ENCODE results near the gene PROCR. TPM values are rescaled to one million over a fixed set of nuclear protein-coding genes. Genes with fewer than 3 reads are reported as not detected.
A peak's percentile ranks its signal among the peaks of the same experiment; 100 is the strongest.
"Not testable (repeated sequence)": the region's sequence is repeated elsewhere in the genome, so short reads cannot be mapped to it uniquely, and the experiment has no call there.

PROCR gene
- total and polyA plus RNA-seq, 10 donors = 5.0 to 104 (median 26.7) TPM

DNA sequence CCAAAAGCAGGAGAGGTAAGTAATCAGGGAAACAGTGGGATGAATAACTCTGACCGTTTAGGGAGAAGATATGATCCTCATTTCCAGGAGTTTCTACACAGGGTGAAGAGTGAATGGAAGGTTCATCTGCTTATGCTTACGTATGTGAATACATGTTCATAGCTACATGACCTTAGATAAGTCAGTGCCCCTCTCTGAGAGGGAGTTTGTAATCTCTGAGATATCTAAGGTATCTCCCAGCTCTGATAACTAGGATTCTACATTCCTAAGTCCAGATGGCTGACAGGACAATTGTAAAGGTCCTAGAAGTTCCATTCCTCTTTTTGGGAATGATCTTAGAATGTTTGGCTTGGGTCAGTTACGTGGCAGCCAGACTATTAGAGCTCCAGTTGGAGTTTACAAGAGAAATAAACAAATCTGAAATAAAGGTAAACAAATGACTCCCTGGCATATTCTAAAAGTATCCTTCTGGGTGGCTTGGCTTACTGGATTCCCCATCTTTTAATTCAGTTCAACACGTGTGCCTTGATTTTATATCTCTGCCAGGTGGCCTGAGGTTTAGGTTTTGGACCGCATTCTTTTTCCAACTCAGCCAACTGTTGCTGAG lies 15.8 kb downstream of the PROCR start:
- TF ChIP-seq POLR2A (IDR thresholded peaks at IDR 0.05) (no peak), POLR2AphosphoS5 (IDR thresholded peaks at IDR 0.05) (no peak), CTCF (IDR thresholded peaks at IDR 0.05 in 8 of 11, conservative IDR thresholded peaks at IDR 0.05 in 3 of 11) (no peak)
- Histone ChIP-seq H3K9me3 (no peaks in the 10 kb centered on the region), H3K36me3 (peaks cover 0 to 10% (median 0%) of the 10 kb centered on the region in 6 donors), H3K27me3 (replicated peaks in 1 of 7) (no peaks in the 10 kb centered on the region), H3K4me3 (no peak overlapping the region), H3K27ac (no peak overlapping the region), H3K4me1 (no peaks in the 10 kb centered on the region)
- intact Hi-C loops (cut with DNase I; ENCODE audit: low total_unique reads) = no loop called here
- 81 to 90% (median 85%) methylated on average over 5 of the region's 5 CpGs for WGBS, 5 donors
- no peak for DNase-seq

DNA sequence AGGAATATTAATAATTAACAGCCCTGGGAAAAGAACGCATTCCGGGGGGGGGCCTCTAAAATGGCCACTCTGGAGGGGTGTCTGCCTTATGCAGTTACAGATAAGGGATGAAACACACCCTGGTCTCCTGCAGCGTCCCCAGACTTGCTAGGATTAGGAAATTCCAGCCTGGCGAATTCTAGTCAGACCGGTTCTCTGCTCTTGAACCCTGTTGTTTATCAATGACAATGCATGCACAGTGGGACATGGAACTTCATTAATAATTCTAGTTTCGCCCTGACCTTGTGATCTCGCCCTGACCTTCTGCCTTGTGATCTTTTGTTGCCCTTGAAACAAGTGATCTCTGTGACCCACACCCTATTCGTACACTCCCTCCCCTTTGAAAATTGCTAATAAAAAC lies 17.4 kb downstream of the PROCR start:
- H3K36me3 ChIP-seq = peaks cover 0 to 10% (median 0%) of the 10 kb centered on the region in 6 donors
- H3K27ac ChIP-seq; intact Hi-C loops (cut with DNase I; ENCODE audit: low total_unique reads); DNase-seq; H3K4me1 ChIP-seq; H3K4me3 ChIP-seq; H3K27me3 ChIP-seq (replicated peaks in 1 of 7); H3K9me3 ChIP-seq: not testable (repeated sequence)
- 87 to 91% (median 89%) methylated on average over 8 of the region's 8 CpGs for WGBS, 5 donors

GRCh38 chr20:35190556-35190955 lies 18.7 kb downstream of the PROCR start:
- Histone ChIP-seq H3K36me3 (peaks cover 0 to 10% (median 0%) of the 10 kb centered on the region in 6 donors), H3K4me1 (no peaks in the 10 kb centered on the region), H3K27me3 (replicated peaks in 1 of 7) (no peaks in the 10 kb centered on the region), H3K27ac (peak overlapping the region in 1 of 8 donors; percentile 2), H3K9me3 (peaks cover 0 to 4% (median 1%) of the 10 kb centered on the region in 8 donors), H3K4me3 (no peak overlapping the region)
- no peak for TF ChIP-seq POLR2AphosphoS5 (IDR thresholded peaks at IDR 0.05)
- TF ChIP-seq POLR2A (IDR thresholded peaks at IDR 0.05) = no peak
- no peak for TF ChIP-seq CTCF (IDR thresholded peaks at IDR 0.05 in 8 of 11, conservative IDR thresholded peaks at IDR 0.05 in 3 of 11)
- 92 to 97% (median 92%) methylated on average over 6 of the region's 6 CpGs for WGBS, 5 donors
- intact Hi-C loops (cut with DNase I; ENCODE audit: low total_unique reads) = no loop called here
- no peak for DNase-seq

DNA sequence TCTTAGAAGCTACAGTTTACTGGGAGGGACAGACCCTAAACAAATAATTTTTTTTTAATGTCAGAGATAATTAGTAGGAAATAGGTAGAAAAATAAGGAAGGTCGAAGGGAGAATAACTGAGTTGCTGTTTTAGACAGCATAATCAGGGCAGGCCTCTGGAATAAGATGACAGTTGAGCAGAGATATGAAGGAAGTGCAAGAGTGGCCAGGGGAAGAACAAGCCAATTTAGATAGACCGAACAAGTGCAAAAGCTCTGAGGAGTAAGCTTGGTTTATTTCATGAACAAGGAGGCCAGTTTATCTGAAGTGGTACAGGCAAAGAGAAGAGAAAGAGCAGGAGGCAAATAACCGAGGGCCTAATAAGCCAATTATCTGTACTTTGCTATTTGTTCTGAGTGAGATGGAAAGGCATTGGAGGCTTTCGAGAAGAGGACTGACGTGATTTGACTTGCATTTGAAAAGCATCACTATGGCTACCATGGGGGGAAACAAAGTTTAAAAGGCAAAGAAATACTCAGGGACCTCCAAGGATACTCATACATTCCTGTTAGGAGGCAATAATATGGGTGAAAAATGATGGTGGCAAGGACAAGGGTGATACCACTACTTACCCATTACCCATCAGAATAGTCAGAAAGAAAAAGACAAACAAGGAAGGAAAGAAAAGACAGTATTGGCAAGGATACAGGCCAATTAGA lies 19.7 kb downstream of the PROCR start:
- TF ChIP-seq CTCF (IDR thresholded peaks at IDR 0.05 in 8 of 11, conservative IDR thresholded peaks at IDR 0.05 in 3 of 11) (no peak), POLR2A (IDR thresholded peaks at IDR 0.05) (no peak), POLR2AphosphoS5 (IDR thresholded peaks at IDR 0.05) (no peak)
- H3K36me3 ChIP-seq = peaks cover 0 to 10% (median 0%) of the 10 kb centered on the region in 6 donors
- H3K4me3 ChIP-seq = no peak overlapping the region
- DNase-seq = no peak
- no peaks in the 10 kb centered on the region for H3K4me1 ChIP-seq
- intact Hi-C loops (cut with DNase I; ENCODE audit: low total_unique reads) = no loop called here
- H3K27ac ChIP-seq = no peak overlapping the region
- H3K9me3 ChIP-seq = peaks cover 0 to 14% (median 11%) of the 10 kb centered on the region in 8 donors
- WGBS, 5 donors = 85 to 93% (median 89%) methylated on average over 5 of the region's 5 CpGs
- no peaks in the 10 kb centered on the region for H3K27me3 ChIP-seq (replicated peaks in 1 of 7)
